SW480 (cell line): Measurements from ENCODE around the gene BAZ2A.
"Not testable (repeated sequence)": the region's sequence is repeated elsewhere in the genome, so short reads cannot be mapped to it uniquely, and the experiment has no call there.

Experiments
- DNase-seq: peaks from one replicate; pipeline ENCODE4 v3.0.0-alpha.2; 2016; ENCODE audit warnings: low spot score

The BAZ2A gene

DNA sequence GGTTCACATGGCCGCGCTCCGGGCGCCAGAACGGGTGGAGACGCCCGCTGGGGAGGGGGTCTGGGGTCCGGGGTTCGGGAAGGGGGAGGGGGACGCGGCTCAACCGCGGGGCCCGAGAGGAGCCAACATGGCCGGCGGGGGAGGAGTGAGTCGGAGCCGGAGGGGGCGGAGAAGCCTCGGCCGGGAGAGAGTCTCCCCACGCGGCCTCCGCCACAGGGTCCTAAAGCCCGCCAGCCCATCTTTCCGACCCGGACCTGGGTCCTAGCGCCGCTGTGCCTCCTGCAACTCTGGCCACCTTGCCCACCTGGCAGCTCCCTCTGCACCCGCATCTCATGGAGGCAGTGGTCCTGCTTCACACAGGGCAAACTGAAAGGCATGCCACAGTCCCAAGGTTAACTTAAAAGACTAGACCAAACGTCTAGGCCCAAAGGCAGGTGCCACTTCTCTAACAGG lies at the start of gene BAZ2A:
TSS of gene BAZ2A (minus strand) at position 147 of the 453 bp plus-strand sequence. CDS start 12,796 bp downstream, outside the sequence.
- peak; percentile 79 for DNase-seq

DNA sequence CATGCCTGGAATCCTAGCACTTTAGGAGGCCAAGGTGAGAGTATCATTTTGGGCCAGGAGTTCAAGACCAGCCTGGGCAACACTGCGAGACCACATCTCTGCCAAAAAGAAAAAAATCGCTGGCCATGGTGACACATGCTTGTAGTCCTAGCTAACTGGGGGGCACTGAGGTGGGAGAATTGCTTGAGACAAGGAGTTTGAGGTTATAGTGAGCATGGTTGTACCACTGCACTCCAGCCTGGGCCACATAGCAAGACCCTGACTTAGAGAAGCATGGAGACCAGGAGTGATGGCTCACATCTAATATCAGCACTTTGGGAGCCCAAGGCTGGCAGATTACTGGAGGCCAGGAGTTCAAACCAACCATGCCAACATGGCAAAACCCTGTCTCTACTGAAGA lies 48.7 kb upstream of the BAZ2A start:
- no peak for DNase-seq

DNA sequence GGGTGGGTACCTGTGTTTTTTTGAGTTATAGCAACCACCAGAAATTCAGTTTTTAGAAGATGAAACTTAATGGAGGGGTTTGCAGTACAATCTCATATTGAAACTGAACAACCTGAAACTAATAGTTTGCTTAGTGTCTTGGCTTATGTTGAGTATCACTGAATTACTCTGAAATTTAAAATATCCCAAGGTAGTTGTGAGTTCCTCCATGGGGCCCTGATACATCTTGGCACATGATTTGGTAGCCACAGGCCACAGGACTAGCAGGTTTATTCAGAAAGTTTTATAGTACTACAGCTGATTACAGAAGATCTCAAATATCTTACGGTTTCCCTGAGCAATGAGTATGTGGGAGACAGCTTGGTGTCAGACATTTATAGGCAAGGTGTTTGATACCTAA lies 47.6 kb upstream of the BAZ2A start:
- no peak for DNase-seq

DNA sequence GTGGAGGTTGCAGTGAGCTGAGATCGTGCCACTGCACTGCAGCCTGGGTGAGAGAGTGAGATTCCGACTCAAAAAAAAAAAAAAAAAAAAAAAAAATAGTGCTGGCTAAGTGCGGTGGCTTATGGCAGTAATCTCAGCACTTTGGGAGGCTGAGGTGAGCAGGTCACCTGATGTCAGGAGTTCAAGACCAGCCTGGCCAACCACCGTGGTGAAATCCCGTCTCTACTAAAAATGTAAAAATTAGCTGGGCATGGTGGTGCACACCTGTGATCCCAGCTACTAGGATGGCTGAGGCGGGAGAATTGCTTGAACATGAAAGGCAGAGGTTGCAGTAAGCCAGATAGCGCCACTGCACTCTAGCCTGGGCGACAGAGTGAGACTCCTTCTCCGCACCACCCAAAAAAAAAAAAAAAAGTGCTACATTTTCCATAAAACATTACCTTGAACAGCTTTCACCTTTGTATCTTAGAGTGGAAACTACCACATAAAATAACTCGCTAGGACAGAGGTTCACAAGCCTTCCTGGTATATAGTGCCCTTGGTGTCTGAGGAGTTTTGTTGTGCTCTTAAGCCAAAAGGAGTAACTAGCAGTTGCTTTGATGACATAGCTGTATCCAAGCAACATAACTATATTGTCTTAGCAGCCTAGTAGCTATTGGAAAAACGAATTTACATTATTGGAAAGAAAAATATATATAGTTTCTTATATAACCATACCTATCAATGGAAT lies 46.9 kb upstream of the BAZ2A start:
- no peak for DNase-seq

DNA sequence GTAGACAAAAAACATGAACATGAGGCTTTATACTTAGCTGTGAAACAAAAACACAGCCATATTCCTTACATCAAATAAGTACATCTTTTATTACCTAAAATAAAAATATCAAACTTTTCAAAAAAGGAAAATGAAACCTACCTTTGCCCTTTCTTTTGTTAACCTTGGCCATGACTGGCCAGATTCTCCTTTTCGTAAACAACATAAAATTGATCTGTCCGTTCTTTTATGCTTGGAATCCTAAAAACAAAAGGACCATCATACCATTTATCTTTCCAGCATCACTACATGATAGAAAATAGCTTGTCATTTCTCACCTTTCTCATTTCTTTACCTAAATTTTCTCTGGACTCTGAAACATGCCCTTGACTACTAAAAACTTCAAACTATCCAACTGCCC lies 41.5 kb upstream of the BAZ2A start:
- DNase-seq: no peak

DNA sequence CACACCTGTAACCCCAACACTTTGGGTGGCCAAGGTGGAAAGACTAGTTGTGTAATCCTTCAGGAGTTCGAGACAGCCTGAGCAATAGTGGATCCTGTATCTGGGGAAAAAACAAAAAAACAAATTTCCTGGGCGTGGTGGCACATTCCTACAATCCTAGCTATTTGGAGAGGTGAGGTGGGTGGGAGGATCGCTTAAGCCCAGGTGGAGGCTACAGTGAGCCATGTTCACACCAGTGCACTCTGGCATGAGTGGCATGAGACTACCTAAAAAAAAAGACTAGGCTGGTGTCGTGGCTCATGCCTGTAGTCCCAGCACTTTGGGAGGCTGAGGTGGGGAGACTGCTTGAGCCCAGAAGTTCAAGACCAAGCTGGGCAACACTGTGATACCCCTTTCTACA lies 40.7 kb upstream of the BAZ2A start:
- DNase-seq: no peak

DNA sequence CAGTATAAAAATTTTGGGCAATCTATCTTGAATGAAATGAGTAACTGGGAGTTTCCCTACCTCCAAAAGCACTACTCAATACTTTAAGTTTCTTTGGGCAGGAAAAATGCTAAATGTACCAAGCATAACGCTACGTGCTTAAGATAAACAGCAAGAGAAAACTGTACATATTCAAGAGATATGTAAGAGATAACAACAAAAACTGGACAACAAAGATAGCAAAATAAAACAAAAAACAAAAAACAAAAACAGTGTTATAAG lies 38.0 kb upstream of the BAZ2A start:
- DNase-seq: no peak

DNA sequence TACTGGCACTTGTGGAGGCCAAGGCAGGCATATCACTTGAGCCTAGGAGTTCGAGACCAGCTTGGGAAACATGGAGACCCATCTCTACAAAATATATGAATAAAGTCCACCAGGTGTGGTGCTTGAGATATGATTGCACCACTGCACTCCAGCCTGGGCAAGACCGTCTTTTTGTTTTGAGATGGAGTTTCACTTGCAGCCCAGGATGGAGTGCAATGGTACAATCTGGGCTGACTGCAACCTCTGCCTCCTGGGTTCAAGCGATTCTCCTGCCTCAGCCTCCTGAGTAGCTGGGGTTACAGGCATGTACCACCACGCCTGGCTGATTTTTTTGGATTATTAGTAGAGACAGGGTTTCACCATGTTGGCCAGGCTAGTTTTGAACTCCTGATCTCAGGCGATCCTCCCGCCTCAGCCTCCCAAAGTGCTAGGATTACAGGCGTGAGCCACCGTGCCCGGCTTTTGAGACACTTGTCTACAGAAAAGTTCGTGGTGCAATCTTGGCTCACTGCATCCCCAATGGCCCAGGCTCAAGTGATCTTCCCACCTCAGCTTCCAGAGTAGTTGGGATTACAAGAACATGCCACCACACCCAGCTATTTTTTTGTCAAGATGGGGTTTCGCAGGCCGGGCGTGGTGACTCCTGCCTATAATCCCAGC lies 32.0 kb upstream of the BAZ2A start:
- no peak for DNase-seq

DNA sequence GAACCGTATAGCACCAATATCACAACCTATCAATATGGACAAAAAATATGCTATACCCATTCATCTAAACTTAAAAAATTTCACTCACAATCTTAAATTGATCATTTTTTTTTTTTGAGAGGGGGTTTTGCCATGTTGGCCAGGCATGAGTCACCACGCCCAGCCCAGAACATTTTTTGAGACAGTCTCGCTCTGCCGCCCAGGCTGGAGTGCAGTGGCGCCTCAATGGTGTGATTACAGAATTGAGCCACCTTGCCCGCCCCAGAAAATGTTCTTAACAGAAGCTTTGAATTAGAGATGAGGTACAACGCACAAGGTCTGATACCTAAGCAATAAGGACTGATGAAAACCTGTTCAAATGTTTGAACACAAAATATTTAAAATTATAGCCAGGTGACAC lies 31.4 kb upstream of the BAZ2A start:
- no peak for DNase-seq

DNA sequence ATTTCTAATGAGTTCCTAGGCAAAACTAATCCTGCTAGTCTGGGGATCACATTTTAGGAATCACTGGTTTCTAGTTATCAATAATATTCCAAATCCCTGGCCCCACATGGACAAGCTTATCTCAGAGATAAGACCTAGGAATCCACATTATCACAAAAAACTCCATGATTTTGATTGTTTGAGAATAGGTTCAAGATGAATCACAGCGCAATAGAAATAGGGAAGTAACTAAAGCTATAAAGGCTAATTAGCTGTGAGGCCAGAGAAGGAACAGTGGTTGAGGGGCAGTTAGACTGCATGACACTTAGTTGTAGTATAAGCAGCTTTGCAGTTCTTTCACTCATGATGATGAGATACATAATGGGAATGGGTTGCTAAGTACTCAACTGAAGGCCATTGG lies 28.8 kb upstream of the BAZ2A start:
- no peak for DNase-seq

DNA sequence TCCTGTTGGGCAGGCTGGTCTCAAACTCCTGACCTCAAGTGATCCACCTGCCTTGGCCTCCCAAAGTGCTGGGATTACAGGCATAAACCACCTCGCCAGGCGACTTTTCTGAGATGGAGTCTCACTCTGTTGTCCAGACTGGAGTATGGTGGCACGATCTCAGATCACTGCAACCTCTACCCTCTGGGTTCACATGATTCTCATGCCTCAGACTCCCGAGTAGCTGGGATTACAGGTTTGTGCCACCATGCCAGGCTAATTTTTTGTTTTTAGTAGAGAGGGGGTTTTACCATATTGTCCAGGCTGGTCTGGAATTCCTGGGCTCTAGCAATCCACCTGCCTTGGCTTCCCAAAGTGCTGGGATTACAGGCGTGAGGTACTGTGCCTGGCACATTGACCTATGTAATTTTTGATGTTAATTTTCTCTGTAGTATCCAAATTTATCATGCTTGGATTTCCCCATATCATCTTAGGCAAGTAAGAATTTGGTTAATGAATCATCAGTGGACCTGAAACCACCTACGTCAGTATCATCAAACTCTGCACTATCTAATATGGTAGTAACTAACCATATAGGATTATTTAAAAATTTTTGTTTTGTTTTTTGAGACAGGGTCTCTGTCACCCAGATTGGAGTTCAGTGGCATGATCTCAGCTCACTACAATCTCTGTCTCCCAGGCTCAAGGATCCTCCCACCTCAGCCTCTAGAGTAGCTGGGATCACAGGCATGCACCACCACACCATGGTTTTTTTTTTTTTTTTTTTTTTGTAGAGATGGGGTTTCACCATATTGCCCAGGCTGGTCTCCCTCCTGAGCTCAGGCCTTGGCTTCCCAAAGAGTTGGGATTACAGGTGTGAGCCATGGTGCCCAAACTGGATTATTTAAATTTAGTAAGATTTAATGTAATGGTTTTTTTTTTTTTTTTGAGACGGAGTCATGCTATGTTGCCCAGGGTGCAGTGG lies 27.6 kb upstream of the BAZ2A start:
- DNase-seq: no peak

DNA sequence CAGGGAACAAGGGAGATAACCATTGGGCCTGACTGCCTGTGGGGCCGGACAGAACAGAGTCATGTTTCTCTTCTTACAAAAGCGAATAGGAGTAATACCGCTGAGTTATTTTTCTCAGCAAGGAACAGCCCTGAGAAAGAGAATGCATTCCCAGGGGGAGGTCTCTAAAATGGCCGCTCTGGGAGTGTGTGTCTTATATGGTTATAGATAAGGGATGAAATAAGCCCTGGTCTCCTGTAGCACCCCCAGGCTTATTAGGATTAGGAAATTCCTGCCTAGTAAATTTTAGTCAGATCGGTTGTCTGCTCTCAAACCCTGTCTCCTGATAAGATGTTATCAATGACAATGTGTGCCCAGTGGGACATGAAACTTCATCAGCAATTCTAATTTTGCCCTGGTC lies 23.7 kb upstream of the BAZ2A start:
- DNase-seq: not testable (repeated sequence)

DNA sequence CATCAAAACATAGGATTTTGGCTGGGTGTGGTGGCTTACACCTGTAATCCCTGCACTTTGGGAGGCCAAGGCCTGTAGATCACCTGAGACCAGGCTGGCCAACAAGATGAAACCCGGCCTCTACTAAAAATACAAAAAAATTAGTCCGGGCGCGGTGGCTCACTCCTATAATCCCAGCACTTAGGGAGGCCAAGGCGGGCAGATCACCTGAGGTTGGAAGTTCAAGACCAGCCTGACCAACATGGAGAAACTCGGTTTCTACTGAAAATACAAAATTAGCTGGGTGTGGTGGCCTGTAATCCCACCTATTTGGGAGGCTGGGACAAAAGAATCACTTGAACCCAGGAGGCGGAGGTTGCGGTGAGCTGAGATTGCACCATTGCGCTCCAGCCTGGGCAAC lies 17.9 kb upstream of the BAZ2A start:
- DNase-seq: not testable (repeated sequence)

DNA sequence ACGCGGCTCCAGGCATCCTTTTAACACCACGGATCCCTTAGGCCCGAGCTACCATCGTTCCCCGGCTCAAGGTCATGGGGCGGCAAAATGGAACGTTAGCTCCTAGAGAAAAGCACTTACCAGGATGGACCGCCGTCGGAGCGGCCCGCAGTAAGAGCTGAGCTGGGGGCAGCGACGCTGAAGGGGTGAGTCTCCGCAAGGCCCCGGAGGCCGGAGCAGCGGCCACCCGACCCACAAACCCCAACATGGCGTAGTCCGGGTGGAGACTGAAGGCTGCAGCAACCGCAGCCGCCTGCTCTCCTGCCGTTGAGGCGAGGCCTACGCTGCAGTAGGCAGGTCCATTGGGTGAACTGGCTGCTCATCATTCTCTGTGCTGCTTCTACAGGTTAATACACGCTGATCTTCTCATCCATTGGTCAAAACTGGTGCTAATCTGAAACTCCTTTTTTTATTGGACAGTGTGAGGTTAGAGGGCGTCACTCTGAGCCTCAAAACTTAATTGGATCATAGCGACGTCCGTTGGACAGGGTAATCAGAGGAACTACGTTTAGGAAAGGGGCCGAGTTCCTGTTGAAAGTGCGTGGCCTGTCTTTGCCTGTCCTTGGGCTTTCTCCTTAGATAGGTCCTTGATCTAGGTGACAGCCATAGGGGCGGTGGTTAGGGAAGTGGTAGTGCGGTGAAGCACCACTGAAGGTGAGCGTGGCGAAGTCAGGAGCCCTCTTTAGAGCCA lies 15.8 kb upstream of the BAZ2A start, which contains the start of gene ATP5F1B:
TSS of gene ATP5F1B (minus strand) at position 268 of the 730 bp plus-strand sequence. CDS start at position 247, 21 bp downstream.
- DNase-seq: peak; percentile 100

DNA sequence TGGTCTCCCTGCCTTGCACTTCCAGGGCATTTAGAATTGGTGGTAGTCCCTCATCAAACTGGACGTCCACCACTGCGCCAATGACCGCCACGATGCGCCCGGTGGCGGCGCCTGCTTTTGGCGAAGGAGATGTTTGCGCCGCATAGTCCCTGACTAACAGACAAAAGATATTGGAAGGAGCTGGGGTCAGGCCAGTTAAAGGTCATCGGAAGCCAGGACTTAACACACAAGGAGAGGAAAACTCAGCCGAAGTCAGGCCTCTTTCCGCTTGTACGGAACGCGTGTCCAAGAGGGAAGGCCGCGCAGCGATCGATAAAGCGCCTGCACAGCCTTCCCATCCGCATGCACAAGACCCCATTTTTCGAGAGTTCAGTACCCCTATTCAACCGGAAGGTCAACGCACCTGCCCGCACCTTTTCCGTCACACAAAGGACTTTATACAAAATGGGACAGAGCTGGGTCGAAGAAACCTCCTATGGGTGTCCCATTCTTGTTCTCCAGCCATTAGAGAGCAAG lies 15.1 kb upstream of the BAZ2A start:
- no peak for DNase-seq

DNA sequence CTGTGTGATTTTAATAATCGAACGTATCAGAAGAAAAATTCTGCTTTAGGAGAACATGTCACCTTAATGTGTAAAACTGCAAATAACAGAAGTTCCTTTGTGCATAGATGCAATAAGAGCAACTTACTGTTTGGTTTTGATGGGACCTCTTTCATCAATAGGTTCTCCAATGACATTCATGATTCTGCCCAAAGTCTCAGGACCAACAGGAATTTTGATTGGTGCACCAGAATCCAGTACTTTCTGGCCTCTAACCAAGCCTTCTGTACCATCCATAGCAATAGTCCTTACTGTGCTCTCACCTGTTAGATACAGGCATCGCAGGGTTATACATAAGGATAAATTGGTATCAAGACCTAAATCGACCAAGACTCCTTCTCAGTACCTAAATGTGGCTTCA lies 14.5 kb upstream of the BAZ2A start:
- DNase-seq: no peak

DNA sequence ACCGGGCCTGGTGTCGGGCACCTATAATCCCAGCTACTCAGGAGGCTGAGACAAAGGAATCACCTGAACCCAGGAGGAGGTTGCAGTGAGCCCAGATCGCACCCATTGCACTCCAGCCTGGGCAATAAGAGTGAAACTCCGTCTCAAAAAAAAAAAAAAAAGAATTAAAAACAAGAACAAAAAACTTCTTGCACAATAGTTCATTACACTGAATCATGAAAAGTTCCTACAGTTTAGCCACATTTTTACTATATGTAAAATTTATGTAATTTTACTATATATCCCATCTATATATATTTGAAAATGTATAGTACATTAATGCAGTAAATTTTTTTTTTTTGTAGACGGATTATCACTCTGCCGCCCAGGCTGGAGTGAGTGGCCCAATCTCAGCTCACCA lies 11.1 kb upstream of the BAZ2A start:
- DNase-seq: no peak

DNA sequence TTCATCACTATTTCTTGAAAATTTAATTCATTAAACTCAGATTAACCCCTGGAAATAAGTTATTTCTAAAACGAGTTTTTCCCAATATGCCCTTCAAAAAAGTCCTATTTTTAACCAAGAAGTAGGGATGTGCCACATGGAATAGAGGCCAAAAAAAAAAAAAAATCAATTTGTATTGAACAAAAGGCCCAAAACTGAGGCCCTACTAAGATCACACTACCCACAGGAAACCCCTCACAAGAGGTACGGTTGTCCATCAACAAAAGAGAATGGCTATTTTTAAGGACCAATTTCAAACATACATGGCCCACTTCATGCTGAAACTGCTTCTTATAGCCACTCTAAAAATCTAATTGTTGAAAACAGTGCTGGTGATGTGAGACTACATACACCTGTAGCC lies 7.5 kb upstream of the BAZ2A start:
- no peak for DNase-seq

DNA sequence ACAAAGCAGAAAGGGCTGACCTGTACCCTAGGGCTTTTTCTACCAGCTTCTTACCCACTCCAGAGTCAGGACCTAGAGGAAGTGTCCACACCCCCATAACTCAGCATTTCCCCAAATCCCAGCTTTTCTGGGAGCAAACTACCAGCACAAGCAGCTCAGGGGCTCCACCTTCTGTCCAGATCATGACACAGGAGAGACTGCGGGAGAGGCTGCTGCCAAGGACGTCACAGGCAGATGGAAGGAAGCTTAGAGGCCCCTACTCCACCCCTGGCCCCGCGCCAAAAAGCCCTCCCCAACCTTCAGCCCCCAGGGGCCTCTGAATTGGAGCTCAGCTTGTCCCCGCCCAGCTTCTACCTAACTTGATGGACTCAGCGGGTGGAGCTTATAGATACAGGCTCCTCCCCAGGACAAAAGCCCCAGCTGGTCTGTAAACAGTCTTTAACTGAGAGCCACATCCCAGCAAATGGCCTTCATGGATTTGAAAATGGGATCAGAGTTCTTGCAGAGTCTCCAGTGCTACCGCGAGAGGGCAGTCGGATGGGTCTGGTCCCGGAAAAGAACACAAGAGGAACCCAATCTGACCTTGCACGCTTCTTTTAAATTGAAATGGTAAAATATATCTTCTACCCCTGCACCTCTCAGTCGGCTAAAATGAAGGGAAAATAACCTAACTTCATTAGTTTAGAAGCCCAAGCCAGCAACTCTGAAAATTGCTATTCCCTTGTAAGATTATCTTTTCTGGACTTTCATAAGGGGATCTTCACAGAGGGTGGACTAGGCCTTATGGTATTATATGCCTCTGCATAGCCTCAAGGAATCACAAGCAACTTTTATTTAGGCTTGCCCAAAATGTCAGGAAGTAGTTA lies 6.8 kb upstream of the BAZ2A start:
- peak; percentile 100 for DNase-seq

DNA sequence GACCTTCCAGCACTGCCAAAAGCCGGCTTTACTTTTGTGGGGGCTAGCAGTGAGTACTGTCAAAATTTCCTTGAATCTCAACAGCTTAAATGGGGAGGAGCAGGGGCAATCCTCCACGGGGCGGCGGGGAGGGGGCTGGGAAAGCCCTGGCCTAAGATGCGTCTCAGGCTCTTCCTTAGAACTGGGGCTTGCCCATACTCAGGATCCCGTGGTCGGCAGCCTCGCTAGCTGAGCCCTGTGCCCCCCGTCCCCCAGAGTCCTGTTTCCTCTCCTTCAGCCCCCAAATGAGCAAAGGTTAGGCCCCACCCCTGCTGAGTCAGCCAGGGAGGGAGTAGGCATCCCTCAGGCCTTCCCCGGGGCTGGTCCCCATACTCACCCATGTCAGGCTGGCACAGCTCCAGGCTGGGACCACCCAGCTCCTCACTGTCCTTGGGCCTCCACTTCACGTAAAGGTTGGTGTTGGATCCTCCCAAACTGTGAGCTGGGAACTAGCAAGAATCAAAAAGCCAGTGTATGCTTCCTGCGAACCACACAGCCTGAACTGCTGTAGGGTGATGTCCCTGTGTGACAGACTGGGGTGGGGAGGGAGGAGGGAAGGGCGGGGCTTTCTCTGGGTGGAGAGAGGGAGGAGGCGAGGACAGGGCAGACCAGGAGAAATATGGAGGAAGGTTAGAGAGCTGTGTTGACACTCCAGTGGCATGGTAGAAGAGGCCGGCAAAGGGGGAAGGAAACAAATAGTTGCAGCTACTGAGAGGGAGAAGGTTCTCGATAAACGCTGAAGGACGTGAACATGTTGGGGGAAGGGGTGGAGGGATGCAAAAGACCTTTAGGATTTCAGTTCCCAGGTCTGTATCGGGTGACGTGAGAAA lies 5.9 kb upstream of the BAZ2A start:
- DNase-seq: peak; percentile 88
